Medulla oblongata (tissue), 1 donor: ENCODE measurements around the gene FMO1.
"Not testable (repeated sequence)": the region's sequence is repeated elsewhere in the genome, so short reads cannot be mapped to it uniquely, and the experiment has no call there.

ENCODE experiments used
- DNase-seq: peaks from one replicate; pipeline ENCODE4 v3.0.0-alpha.2; 2015; ENCODE audit errors: extremely low spot score

FMO1 gene

DNA sequence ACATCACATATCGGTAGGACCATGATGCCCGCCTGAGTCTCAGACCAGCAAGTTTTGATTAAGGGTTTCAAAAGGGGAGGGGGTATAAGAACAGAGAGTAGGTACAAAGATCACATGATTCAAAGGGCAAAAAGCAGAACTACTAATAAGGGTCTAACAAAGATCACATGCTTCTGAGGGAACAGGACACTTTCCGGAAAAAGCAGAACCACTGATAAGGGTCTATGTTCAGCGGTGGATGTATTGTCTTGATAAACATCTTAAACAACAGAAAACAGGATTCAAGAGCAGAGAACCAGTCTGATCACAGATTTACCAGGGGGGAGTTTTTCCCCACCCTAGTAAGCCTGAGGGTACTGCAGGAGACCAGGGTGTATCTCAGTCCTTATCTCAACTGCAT is 12.1 kb upstream of the FMO1 start:
- not testable (repeated sequence) for DNase-seq

DNA sequence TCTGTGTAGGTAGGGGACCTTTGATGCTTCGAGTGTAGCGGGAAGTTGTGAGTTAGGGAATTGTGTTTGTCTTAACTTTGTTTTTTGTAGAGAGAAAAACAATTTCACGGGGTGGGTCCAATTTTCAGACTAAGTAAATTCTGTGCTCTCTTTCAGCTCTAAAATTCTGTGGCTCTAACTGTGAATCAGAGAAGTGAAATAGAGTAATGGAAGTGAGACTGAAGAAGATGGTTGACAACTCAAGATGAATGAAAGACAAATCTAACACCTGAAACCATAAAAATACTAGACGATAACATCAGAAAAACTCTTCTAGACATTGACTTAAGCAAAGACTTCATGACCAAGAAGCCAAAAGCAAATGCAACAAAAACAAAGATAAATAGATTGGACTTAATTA is 4.4 kb upstream of the FMO1 start:
- DNase-seq: no peak

DNA sequence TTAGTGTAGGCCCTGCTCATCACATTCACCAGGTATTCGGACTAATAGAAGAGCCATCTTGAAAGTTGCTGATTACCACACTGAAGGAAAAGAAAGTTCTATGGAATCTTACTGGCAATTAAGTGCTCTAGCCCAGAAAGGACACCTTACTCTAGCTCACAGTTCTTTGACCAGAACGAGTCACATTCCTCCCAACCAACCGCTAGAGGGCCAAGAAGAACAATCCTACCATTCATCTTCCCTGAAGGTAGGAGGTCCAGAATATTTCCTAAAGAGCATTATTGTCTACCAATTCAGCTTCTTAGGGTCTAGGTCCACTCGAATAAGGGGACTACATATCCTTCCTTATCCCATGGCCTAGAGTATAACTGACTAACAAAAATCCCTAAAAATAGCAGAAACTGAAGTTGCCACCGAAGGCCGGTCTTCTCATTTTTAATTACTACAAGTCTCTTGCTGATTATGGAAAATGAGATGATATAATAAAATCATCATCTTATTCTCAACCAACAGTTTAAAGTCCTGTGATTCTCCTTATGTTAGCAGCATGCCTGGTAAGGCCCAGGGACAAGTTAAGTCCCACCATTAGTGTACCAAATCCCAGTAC is 2.7 kb upstream of the FMO1 start:
- peak; percentile 64 for DNase-seq

GRCh38 chr1:171247501-171247900 is 793 bp upstream of the FMO1 start:
- DNase-seq: no peak

DNA sequence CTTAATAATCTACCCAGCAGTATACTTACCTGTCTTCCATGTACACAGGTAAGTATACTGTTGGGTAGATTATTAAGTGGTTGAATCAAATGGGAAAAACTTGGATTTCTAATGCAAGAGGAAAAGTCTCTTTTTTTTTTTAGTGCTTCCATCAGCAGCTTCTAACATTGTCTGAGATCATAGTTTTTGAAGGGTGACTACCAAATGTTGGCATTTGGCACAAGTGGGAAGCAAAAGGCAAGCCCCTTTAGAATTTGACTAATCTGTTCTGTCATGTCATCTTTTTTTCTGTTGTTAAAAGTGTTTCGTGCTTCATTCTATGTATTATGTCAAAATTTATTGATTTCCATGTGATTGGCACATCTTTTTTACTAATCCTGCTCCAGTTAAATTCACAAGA is 547 bp downstream of the FMO1 start:
- DNase-seq: no peak

GRCh38 chr1:171250263-171250662 is 2.0 kb downstream of the FMO1 start:
- DNase-seq: no peak

- DNase-seq: peak; percentile 12
These were observed 3.0 kb downstream of the FMO1 start for GRCh38 chr1:171251042-171251951.

- DNase-seq: no peak
These were observed 3.6 kb downstream of the FMO1 start for GRCh38 chr1:171251952-171252300.

- DNase-seq: no peak
These were observed 4.2 kb downstream of the FMO1 start for GRCh38 chr1:171252482-171252881.

GRCh38 chr1:171254859-171255258 is 6.6 kb downstream of the FMO1 start:
- no peak for DNase-seq

DNA sequence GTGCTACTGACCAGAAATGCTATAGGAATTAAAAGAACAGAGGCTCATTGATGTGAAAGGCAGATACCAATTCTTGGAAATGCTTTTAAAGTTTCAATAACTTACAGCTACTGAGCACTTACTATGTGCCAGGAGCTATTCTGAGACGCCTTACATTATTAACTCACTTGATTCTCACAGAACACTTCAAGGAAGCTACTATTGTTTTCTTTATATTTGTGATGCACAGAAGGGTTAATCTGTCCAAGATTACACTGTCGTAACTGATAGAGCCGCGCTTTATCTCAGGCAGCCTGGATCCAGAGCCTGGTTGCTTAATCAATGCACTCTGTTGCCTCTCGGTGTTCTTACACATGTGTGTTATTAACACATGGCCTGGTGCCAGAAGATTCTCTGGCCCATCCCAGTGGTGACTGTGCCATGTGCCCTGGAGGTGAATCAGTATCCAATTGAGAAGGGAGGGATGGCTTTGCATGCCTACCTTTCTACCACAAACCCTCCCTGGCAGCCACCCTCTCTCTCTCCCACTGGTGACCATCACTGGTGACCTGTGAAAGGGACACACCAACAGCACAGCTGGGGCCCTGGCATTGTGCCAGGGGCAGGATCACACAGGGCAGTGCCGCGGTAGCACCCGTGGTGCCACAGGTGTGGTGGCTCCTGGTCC is 8.8 kb downstream of the FMO1 start:
- no peak for DNase-seq

- no peak for DNase-seq
These were observed 9.3 kb downstream of the FMO1 start for GRCh38 chr1:171257607-171258076.

DNA sequence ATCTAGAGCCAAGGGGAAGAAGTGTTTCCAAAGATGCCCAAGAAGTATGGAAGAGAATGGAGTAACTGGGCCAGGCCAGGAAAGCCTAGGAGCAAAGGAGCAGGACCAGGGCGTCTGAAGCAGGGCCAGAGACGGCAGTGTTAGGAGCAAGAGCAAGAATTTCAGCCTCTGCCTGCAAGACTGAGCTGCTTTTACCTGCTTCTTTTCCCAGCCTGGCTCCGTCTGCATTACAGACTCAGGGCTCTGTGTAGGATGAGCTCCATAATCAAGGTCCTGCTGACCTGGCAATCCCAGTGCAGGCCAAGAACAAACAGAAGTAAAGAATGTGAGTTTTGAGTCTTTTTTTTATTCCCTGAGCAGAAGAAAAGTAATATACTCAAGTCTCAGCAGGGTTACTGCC is 10.1 kb downstream of the FMO1 start:
- no peak for DNase-seq

DNA sequence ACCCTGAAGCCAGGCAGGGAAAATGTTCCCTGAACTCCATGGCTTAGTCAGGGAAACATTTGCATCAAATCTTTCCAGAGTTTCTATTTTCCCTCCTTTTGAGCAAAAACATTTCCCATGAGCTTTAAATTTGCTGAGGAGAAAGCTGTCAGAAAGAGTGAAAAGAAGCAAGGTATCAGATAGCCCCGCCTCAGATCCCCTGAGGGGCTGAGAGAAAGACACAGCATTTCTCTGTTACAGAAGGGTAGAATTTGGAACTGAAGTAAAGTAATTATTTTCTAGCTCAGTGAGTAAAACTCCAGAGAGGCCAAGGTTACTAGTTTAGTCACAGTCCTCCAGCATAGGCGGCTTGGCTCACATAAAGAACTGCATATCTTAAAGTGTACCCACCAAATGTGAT is 10.6 kb downstream of the FMO1 start:
- no peak for DNase-seq

- no peak for DNase-seq
These were observed 13.0 kb downstream of the FMO1 start for GRCh38 chr1:171261336-171261735.

DNA sequence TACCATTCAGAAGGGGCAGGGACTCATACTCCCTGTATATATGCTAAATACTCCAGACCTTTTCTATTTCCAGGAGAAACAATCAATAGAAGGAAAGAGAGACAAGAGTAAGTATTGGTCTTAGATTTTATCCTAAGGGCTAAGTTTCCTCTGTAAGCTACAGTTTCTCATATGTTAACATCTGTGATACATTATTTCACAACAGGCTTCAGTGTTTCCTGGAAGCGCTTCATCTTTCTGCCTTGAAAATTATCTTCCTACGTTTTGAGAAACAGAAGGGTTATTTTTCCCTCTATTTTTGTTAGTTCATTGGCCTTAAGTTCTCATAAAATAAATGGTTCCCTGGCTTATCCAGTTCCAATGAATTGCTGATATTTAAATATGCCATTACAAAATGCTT is 15.6 kb downstream of the FMO1 start:
- no peak for DNase-seq

DNA sequence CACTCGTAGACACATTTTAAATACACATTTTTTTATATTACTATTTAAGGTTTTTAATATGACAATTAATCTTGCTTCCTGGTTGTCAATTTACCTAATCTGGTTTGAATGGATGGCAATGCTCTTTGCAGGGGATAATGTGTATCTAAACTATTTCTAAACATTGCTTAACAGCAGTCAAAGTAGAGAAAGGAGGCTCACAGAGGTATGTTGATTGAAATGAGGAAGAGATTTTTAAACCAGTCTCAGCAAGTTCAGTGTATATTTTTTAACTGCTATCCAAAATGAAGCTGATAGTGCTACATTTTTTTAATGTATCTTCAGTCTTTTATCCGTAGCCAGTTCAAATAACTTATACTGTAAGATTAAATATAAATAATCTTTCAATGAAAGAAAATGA is 17.4 kb downstream of the FMO1 start:
- DNase-seq: no peak

DNA sequence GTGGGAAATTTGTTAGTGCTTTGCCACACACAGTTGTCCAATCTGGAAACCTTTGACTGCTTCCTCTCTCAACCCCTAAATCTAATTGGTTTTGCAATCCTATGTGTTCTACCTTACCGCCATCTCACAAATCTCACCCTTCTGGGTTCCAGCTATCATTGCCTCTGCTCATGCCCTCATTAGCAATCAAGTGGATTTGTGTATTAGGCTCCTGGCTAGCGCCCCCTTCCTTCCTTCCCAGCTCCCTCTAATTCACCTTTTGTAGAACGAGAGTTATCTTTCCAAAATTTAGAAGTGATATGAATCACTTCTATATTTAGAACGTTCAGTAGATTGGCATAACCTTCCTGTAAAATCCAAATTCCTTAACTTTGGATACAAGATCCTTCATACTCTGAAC is 18.6 kb downstream of the FMO1 start:
- DNase-seq: no peak

DNA sequence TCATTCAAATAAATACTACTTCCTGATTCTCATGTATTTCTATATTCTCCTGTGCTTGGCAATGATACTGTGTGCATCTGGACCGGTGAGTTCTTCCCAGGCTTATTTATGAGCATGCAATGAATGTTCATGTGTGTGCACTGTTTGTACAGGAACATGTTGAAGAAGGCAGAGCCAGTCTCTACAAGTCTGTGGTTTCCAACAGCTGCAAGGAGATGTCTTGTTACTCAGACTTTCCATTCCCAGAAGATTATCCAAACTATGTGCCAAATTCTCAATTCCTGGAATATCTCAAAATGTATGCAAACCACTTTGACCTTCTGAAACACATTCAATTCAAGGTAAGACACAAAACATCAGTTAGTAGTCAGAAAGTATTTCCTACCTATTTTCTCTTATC is 19.1 kb downstream of the FMO1 start:
- DNase-seq: no peak

DNA sequence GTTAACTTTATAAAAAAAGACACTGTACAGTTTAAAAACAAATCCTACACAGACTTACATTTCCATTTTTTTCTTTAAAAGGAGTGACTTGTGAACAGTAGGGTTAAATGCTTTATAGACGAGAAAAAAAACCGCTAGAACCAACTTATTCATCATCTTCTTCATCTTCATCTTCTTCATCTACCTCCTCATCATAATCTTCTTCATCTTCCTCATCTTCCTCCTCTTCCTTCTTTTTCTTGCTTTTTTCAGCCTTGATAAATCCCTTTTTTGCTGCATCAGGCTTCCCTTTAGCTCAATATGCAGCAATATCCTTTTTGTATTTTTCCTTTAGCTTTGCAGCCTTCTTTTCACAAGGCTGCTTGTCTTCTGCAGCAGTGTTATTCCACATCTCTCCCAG is 22.5 kb downstream of the FMO1 start:
- DNase-seq: no peak

DNA sequence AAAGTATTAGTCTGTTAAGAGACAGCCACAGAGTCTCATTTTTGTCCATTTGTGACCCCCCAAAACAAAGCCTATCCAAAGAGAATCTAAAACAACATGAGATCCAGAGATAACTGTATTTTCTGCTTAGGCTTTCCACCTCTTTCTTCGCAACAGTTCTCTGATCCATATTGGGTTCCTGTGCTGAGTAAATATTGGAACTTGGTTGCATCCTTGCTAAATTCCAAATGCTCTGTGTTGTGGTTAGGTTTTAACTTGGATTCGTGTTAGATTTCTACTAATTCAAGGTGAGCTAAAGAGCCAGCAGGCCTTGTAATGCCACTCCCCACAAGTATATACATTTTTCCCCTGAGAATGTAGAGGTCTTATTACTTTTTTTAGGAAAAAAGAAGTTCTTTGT is 29.2 kb downstream of the FMO1 start:
- no peak for DNase-seq

GRCh38 chr1:171279234-171279633 is 30.9 kb downstream of the FMO1 start:
- DNase-seq: no peak

- DNase-seq: no peak
These were observed 31.4 kb downstream of the FMO1 start for GRCh38 chr1:171279678-171280077.
